ENCODE measurements around the gene ATP5MC2.

- peak; percentile 100 for TF ChIP-seq CTCF (IDR thresholded peaks at IDR 0.05; ENCODE audit: low read length)
- TF ChIP-seq EZH2 (optimal IDR thresholded peaks at IDR 0.05; ENCODE audit: low read depth, low read length) = no peak
Observed at GRCh38 chr12:53675701-53676607, at the start of gene ATP5MC2.

Data from MM.1S (cell line).